Fibroblast of skin of scalp (primary cell): ENCODE measurements around the gene MECP2.

Experiments used
- DNase-seq: peaks from one replicate; pipeline ENCODE4 v3.0.0-alpha.2; 2013

The MECP2 gene

DNA sequence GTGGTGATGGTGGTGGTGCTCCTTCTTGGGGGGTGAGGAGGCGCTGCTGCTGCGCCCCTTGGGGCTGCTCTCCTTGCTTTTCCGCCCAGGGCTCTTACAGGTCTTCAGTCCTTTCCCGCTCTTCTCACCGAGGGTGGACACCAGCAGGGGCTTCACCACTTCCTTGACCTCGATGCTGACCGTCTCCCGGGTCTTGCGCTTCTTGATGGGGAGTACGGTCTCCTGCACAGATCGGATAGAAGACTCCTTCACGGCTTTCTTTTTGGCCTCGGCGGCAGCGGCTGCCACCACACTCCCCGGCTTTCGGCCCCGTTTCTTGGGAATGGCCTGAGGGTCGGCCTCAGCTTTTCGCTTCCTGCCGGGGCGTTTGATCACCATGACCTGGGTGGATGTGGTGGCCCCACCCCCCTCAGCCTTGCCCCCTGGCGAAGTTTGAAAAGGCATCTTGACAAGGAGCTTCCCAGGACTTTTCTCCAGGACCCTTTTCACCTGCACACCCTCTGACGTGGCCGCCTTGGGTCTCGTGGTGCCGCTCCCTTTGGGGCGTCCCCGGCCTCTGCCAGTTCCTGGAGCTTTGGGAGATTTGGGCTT is 66.7 kb downstream of the MECP2 start:
- DNase-seq: no peak

DNA sequence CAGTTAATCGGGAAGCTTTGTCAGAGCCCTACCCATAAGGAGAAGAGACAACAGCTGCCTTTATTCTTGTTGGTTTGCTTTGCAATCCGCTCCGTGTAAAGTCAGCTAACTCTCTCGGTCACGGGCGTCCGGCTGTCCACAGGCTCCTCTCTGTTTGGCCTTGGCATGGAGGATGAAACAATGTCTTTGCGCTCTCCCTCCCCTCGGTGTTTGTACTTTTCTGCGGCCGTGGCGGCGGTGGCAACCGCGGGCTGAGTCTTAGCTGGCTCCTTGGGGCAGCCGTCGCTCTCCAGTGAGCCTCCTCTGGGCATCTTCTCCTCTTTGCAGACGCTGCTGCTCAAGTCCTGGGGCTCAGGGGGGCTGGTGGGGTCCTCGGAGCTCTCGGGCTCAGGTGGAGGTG is 67.3 kb downstream of the MECP2 start:
- DNase-seq: no peak

- DNase-seq: no peak
These were observed 68.1 kb downstream of the MECP2 start for GRCh38 chrX:154029439-154029838.

GRCh38 chrX:154028502-154029184 is 68.9 kb downstream of the MECP2 start:
- no peak for DNase-seq

GRCh38 chrX:154027986-154028385 is 69.5 kb downstream of the MECP2 start:
- DNase-seq: no peak

GRCh38 chrX:154027022-154027402 is 70.5 kb downstream of the MECP2 start:
- no peak for DNase-seq

DNA sequence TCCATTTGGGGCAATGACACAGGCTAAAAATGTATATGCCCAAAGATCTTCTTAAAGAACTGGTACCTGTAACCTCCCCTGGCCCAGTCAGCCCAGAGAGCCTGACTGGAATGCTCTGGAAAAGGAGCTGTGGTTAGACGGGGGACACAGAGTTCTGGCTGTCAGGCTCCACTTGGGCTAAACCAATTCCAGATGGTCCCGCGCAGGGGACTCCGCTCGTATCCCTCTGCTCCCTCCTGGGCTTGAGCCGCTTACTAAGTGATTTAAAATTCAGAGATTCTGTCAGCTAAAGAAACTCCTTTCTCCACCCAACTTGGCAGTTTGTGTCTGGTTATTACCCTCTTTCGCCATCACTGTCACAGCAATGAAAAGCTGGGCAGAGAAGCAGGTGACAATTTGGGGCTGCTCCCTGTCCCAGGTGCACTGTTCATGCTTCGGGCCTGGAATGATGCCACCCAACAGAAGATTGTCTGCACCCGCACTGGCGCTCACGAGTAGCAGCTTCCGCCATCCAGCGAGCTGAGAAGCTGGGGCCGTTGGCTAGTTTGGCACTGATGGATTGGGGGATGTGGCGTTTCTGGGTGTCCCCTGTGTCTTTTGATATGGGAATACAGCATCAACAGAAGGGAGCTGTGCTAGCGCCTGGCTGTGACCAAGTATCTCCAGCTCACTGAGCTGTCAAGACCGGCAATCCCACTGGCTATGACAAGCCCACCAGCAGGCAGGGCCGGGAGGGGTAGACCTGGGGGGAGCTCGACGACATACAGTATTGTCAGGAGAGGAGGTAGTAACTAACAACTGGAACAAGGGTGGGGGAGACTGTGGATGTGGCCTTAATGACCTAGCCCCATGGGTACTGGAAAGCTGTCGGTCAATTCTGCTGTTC is 71.1 kb downstream of the MECP2 start:
- peak; percentile 40 for DNase-seq

- no peak for DNase-seq
These were observed 72.3 kb downstream of the MECP2 start for GRCh38 chrX:154025230-154025629.

GRCh38 chrX:154024271-154024670 is 73.2 kb downstream of the MECP2 start:
- DNase-seq: no peak

DNA sequence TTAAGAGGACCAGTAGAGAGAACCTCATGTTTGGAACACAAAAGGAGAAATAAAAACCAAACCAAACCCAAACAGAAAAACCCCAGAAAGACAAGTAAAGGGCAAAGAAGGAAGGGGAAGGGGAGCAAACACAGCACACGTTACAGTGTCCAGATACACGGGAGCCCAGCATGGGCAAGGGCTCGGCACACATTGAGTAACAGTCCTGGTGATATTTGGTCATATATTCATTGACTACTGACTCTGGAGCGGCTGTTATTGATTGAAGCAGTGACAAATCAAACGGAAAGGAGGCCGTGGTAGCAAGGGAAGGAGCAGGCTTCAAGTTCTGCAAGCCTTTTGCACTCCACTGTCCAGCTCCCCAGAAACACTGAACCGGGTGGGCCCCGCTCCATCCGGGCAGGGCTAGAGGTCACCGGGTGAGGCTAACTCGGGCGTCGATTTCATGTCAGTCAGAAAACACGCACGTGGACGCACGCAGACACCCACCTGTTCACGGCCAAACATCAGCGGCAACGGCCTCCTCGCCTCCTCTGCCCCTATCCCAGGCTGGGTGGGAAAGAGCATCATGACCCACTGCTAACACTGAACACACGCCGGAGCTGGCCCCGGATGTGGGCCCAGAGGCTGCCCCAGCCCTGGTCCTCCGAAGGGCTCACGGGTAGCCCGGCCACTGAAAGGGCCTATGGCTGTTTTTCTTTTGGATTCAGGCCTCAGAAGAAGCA is 74.1 kb downstream of the MECP2 start:
- DNase-seq: no peak

GRCh38 chrX:154022108-154022507 is 75.4 kb downstream of the MECP2 start:
- DNase-seq: no peak

DNA sequence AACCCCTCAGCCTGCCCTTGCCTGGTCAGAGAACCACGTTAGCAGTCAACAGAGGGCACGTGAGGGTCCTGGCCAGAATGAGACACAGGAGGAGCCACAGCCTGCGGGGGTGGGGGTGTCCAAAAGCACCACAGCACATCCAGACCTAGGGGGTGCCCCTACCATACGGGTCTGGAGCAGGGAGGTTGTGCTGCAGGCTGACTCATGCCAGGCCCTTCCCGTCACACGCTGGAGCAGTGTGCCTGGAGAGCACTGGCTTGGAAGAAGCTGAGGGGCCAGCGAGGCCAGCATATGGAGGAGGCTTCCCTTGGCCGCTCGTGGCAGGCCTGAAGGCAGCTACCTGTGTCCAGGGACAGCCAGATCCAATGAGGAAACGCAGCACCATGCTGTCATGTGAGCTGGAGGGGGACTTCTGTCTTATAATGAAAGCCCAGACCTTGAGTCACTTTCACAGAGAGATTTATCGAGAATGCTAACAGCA is 76.3 kb downstream of the MECP2 start:
- peak; percentile 52 for DNase-seq

- DNase-seq: peak; percentile 39
These were observed 76.9 kb downstream of the MECP2 start for GRCh38 chrX:154020536-154021115.

- peak; percentile 66 for DNase-seq
These were observed 77.6 kb downstream of the MECP2 start, which contains the start of gene IRAK1 for GRCh38 chrX:154019633-154020528. Gene IRAK1 (minus strand): TSS chrX:154019902. CDS start chrX:154019812, 90 bp downstream.

- DNase-seq: no peak
These were observed 78.4 kb downstream of the MECP2 start for GRCh38 chrX:154019061-154019621.

DNA sequence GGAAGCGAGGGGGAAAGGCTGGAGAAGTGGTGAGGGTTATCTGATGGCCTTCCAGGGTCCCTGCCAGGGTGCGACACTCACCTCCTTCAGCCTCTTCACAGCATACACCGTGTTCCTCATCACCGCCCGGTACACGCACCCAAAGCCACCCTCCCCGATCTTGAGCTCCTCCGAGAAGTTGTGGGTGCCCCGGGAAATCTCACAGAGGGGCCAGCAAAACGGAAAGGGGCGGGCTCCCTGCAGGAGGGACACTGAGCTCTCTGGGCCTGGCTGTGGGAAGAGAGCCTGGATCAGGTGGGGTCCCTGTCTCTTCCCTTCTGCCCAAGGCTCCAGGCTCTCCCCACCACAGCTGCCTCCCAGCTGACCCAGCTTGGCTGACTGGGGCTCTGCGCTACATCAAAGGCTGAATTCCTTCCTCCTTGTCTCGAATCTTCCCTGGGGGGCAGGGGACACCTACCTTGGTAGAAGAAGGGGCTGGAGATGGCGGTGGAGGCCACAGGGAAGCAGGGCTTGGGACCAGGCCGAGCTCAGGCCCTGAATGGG is 78.9 kb downstream of the MECP2 start:
- no peak for DNase-seq

- no peak for DNase-seq
These were observed 79.6 kb downstream of the MECP2 start for GRCh38 chrX:154017766-154018517.

- no peak for DNase-seq
These were observed 81.0 kb downstream of the MECP2 start for GRCh38 chrX:154016366-154017076.
